IPS DF 6.9 (cell line): ENCODE measurements around the gene VWA2.

Experiments
- DNase-seq: peaks from one replicate; pipeline ENCODE4 v3.0.0-alpha.2; 2013; ENCODE audit warnings: low read depth, low spot score
- H3K27ac ChIP-seq: one replicate; pipeline ENCODE4 v1.5.1; 2013; ENCODE audit warnings: low read length, control low read depth
- H3K27me3 ChIP-seq: 2 replicates; pipeline ENCODE4 v1.6.1; 2013; ENCODE audit warnings: mild to moderate bottlenecking, low read length; ENCODE audit not compliant: control insufficient read depth, insufficient read depth
- H3K36me3 ChIP-seq: 2 replicates; pipeline ENCODE4 v1.6.1; 2013; ENCODE audit warnings: low read length; ENCODE audit not compliant: control insufficient read depth, insufficient read depth
- H3K4me1 ChIP-seq: 2 replicates; pipeline ENCODE4 v1.6.1; 2013; ENCODE audit warnings: low read length; ENCODE audit not compliant: control insufficient read depth, insufficient read depth
- H3K4me3 ChIP-seq: 2 replicates; pipeline ENCODE4 v1.5.1; 2013; ENCODE audit warnings: mild to moderate bottlenecking, low read length
- H3K9me3 ChIP-seq: 2 replicates; pipeline ENCODE4 v1.6.1; 2013; ENCODE audit warnings: low read length, inconsistent platforms; ENCODE audit not compliant: control insufficient read depth, insufficient read depth
- WGBS: extraction: QIAGEN DNeasy Blood & Tissue Kit; methylation state at CpG from one replicate; pipeline ENCODE4 v1.1.7; 2013; ENCODE audit warnings: mixed read lengths, missing lambda C conversion rate; ENCODE audit not compliant: insufficient read length, insufficient coverage; 5-methylcytosine and 5-hydroxymethylcytosine counted together

VWA2 gene

GRCh38 chr10:114315566-114316420 lies 76.7 kb downstream of the VWA2 start:
- no peak for DNase-seq
- no CpG with 5 or more reads among the region's 22 CpGs for WGBS
- Histone ChIP-seq H3K27me3 (no peaks in the 10 kb centered on the region), H3K36me3 (no peaks in the 10 kb centered on the region), H3K27ac (no peak overlapping the region), H3K9me3 (no peaks in the 10 kb centered on the region), H3K4me1 (peaks cover 5% of the 10 kb centered on the region; the same call in 1 of the 2 replicates), H3K4me3 (no peak overlapping the region)

- WGBS: no CpG with 5 or more reads among the region's 5 CpGs
Observed at GRCh38 chr10:114316744-114317143, 77.7 kb downstream of the VWA2 start.

DNA sequence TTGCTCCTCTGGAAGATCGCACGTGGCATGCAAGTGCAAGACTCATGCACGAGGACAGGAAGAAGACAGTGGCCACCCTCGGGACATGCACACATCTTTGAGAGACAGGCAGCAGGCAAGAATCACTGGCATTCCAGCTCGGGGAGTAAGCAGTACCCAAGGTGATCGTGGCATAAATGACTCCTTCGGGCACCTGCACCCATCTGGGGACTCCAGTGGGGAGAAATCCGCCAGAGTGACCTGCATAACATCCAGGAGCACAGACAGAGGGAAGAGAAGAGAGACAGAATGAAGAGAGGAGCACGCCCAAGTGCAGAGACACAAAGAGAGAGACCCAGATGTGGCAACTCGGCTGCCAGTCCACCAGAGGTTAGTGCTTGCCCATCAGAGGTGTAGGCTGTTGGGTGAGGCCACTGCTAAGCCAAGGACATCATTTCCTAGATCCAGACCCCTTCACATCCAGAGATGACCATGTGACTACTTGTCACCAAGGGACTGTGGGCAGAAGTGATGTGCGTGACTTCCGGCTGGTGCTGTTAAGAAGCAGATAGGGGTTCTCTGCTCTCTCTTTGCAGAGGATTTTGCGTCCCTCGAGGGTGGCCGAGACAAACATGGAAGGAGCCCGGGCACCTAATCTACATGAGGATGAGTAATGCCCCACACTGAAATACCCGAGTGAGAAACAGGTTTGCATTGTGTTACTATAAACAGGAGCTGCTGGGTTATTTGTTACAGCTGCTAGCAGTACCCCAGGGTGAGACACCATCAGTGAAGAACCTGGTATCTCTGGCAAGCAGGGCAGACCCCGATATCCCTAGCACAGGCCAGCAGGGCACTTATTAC lies 80.6 kb downstream of the VWA2 start:
- WGBS: no CpG with 5 or more reads among the region's 18 CpGs
- Histone ChIP-seq H3K36me3 (no peaks in the 10 kb centered on the region), H3K9me3 (no peaks in the 10 kb centered on the region), H3K4me3 (no peak overlapping the region), H3K27ac (no peak overlapping the region), H3K27me3 (no peaks in the 10 kb centered on the region), H3K4me1 (peaks cover 4% of the 10 kb centered on the region; the same call in 1 of the 2 replicates)
- no peak for DNase-seq

More at GRCh38 chr10:114316744-114317143, 77.7 kb downstream of the VWA2 start:
- peaks cover 4% of the 10 kb centered on the region; the same call in 1 of the 2 replicates for H3K4me1 ChIP-seq
- no peak overlapping the region for H3K27ac ChIP-seq
- H3K36me3 ChIP-seq: no peaks in the 10 kb centered on the region
- no peak for DNase-seq
- H3K9me3 ChIP-seq: no peaks in the 10 kb centered on the region
- no peaks in the 10 kb centered on the region for H3K27me3 ChIP-seq
- no peak overlapping the region for H3K4me3 ChIP-seq

- Histone ChIP-seq H3K4me1 (peaks cover 4% of the 10 kb centered on the region; the same call in 1 of the 2 replicates), H3K27ac (no peak overlapping the region), H3K36me3 (no peaks in the 10 kb centered on the region), H3K27me3 (no peaks in the 10 kb centered on the region), H3K4me3 (no peak overlapping the region), H3K9me3 (no peaks in the 10 kb centered on the region)
- no peak for DNase-seq
- no CpG with 5 or more reads among the region's 23 CpGs for WGBS
Observed at GRCh38 chr10:114320249-114321116, 81.4 kb downstream of the VWA2 start.

DNA sequence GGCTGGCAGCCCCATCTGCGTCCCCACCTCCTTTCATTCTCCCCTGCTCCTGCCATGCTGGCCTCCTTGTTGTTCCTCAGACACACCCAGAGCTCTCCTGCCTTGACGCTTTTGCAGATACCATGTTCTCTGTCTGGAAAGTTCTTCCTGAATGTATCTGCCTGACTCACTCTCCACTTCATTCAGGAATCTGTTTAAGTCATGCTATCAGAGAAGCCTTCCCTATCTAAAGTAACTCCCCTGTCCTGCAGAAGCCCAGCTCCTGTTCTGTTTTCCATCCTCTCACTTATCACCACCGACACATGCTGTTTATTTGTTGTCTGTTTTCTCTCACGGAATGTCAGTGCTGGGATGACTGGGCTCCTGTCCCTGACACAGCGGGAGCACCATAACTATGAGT lies 83.3 kb downstream of the VWA2 start:
- no peaks in the 10 kb centered on the region for H3K27me3 ChIP-seq
- no peaks in the 10 kb centered on the region for H3K36me3 ChIP-seq
- no peak overlapping the region for H3K27ac ChIP-seq
- H3K9me3 ChIP-seq: no peaks in the 10 kb centered on the region
- H3K4me3 ChIP-seq: no peak overlapping the region
- peaks cover 4% of the 10 kb centered on the region; the same call in 1 of the 2 replicates for H3K4me1 ChIP-seq
- DNase-seq: no peak
- WGBS: no CpG with 5 or more reads among the region's 5 CpGs

GRCh38 chr10:114323023-114323422 lies 84.0 kb downstream of the VWA2 start:
- no CpG with 5 or more reads among the region's 5 CpGs for WGBS

DNA sequence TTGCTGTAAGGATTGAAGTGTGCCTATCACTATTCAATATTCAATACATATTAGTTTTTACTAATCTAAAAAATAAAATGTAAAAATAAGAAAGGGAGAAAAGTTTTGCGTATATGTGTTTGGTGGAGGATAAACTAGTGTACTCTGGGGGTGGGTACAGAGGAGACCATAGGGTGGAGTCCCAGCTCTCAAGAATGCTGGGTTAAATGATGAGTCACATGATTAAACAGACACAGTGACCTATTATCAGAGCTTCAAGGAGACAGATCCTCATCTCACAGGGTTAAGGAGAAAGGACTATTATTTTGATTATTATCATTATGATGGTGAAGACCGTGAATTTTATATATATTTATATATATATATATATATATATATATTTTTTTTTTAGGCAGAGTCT lies 87.7 kb downstream of the VWA2 start:
- no peaks in the 10 kb centered on the region for H3K27me3 ChIP-seq
- H3K9me3 ChIP-seq: no peaks in the 10 kb centered on the region
- no peak overlapping the region for H3K4me3 ChIP-seq
- no peaks in the 10 kb centered on the region for H3K36me3 ChIP-seq
- WGBS: 100% methylated on average over 1 of the region's 2 CpGs
- no peak overlapping the region for H3K27ac ChIP-seq
- no peak for DNase-seq
- H3K4me1 ChIP-seq: no peaks in the 10 kb centered on the region

More at GRCh38 chr10:114323023-114323422, 84.0 kb downstream of the VWA2 start:
- no peaks in the 10 kb centered on the region for H3K27me3 ChIP-seq
- peaks cover 4% of the 10 kb centered on the region; the same call in 1 of the 2 replicates for H3K4me1 ChIP-seq
- H3K9me3 ChIP-seq: no peaks in the 10 kb centered on the region
- no peak for DNase-seq
- no peaks in the 10 kb centered on the region for H3K36me3 ChIP-seq
- H3K27ac ChIP-seq: no peak overlapping the region
- H3K4me3 ChIP-seq: no peak overlapping the region

- no peaks in the 10 kb centered on the region for H3K36me3 ChIP-seq
- H3K9me3 ChIP-seq: no peaks in the 10 kb centered on the region
- no peaks in the 10 kb centered on the region for H3K27me3 ChIP-seq
- no peak for DNase-seq
- WGBS: no CpG with 5 or more reads among the region's 15 CpGs
- H3K27ac ChIP-seq: no peak overlapping the region
- H3K4me1 ChIP-seq: no peaks in the 10 kb centered on the region
- H3K4me3 ChIP-seq: no peak overlapping the region
Observed at GRCh38 chr10:114327537-114328440, 88.7 kb downstream of the VWA2 start.

DNA sequence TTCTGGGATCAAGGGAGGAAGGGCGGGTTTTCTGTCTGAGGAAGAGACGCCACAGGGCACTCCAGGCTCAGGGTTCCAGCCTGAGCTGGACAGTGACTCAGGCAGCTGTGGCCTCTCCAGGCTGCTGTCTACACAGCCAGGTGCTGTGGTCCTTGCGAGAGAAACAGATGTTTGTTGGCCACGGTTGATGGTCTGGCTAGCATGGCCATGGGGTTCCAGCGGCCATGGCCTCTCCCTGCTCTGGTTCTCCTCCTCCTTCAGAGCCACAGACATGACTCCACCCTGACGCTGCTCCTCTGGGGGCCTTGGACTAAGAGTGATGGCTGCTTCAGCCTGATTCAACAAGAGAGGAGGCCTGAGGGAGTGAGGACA lies 89.4 kb downstream of the VWA2 start:
- WGBS: no CpG with 5 or more reads among the region's 6 CpGs
- H3K27ac ChIP-seq: no peak overlapping the region
- H3K36me3 ChIP-seq: no peaks in the 10 kb centered on the region
- no peaks in the 10 kb centered on the region for H3K4me1 ChIP-seq
- H3K4me3 ChIP-seq: no peak overlapping the region
- DNase-seq: no peak
- H3K27me3 ChIP-seq: no peaks in the 10 kb centered on the region
- H3K9me3 ChIP-seq: no peaks in the 10 kb centered on the region
